ENCODE data around the gene HDAC8.
"Not testable (repeated sequence)": the region's sequence is repeated elsewhere in the genome, so short reads cannot be mapped to it uniquely, and the experiment has no call there.

Gene HDAC8

DNA sequence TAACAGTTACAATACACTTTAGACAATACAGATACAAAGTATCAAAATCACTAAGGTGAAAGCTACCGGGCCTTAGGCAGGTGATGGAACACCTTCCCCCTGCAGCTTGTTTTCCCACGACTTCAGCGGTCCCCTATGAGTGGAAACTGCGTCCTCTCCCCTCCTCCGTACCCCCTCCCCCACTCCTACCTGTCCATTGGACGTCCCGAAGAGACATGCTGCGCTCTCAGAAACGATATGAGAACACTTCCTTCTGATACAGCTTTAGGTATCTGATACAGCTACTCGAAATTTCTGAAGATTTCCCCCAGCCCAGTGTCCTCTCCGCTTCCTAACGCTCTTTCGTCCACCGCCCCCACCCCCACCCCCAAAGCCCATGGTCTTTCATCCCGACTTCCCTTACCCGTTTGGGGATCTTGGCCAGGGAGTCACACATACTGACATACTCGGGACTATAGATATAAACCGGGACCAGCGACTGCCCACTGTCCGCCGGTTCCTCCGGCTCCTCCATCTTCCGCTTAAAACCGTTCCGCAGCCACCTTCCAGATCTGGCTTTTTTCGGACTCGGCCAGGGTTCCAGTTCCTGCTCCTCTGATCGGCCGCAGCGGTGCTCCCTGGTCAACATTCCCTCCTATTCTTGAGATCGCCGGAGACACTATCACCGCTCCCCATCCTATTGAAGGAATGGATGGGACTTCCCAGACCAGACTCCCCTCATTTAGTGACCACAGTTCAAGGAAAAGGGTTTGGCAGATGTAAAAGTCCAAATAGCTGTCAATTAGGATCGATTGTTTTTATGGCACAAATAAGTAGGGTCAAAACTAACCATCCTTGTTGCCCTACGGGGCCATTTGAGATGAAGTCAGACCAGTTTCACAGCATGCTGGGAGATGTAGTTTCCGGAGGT, at the start of gene HDAC8:
Gene HDAC8 (minus strand): TSS at position 596 of the 910 bp plus-strand sequence. CDS start 82 bp downstream, at position 514.
- peak; percentile 67 for DNase-seq

DNA sequence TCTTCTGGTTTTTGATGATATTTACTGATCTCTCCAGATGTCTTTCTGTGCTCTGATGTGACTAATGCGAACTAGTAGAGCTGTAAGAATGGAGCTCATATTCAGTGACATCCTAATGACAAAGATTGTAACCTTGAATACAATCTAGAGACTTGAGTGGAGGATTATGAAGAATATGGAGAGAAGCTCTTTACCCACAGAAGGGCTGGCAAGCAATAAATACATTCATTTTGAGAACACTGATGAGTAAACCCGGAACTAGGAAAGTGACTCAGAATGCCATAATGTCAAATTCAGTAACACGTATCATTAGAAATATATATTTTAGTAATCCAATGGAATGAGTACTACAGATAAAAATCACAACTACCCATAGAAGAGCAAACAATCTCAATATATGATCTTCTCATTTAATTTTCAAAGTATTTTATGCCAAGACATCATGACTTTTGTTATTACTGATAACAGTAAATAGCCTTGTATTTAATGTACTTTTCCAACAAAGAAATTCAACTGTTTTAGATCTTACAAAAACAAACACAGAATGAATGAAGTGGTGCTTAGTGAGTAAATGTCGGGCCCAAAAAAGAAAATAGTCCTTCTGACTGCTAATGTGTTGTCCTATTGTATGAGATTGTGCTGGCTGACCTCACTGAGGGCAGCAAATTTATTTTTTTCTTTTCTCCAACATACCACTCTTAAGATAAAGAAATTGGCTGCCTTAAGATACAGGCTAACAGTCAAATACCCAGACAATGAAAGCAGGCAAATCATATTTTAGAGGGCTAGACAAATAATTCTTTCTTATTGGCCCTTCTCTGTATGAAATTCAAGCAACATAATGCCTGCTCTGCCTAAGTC, 49.2 kb upstream of the HDAC8 start:
- no peak for DNase-seq

DNA sequence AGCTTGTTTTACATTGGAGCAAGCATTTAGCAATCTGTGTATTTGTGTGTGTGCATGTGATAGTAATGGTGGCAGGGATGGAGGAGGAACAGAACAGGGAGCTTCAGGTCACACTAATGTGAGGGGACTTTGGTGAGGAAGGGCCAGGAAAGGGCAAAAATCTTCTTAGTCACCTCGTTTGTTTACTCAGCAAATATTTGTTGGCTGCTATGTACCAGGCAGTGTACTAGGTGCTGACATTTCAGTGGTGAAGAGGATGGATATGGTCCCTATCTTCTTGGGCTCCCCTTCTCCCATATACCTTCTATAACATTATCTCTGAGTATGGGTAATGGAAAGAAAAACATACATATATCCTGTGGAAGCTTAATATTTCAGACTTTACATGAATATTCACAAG, 48.5 kb upstream of the HDAC8 start:
- DNase-seq = no peak

DNA sequence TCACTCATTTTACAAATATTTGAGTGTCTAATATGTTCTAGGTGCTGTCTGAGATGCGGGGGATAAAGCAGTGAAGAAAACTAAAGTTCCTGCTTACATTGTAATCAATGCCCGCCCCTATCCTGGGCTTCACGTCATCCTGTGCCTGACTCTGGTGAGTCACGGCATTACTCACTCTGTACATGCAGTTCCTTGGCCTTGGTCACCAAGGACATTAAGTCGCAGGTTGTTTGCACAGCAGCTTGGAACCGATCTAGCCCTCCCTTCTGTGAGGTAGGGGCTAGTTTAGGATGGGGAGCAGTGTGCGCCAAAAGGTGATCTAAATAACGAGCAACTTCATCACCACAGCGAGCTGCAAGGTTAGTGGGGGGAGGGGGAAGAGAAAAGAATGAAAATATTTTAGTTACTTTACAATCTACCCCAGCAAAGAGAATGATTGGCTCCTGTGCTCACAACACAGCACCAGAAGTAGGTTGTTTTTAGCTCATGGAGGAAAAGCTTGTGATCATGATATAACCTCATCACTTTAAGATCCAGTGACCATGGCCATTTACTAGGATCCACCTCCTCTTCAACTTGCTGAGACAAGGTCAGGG, 48.0 kb upstream of the HDAC8 start:
- DNase-seq = peak; percentile 2

DNA sequence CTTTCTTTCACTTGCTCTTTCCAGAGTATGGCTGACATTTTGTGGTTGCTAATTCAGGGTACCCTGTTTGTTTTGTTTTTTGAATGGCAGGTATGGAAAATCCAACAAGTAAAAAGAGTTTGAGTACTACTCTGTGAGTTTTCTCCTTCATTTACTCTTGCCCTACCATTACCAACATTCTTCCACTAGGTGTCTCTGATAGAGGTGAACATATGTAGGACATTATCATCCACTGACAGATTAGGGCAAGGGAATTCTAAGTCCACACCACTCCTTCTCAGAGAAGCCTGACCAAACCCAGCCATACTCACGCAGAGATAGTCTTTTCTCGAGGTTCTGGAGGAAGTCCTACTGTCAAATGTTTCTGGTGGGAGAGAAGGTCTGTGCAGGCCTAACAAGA, 36.7 kb upstream of the HDAC8 start:
- DNase-seq = no peak

DNA sequence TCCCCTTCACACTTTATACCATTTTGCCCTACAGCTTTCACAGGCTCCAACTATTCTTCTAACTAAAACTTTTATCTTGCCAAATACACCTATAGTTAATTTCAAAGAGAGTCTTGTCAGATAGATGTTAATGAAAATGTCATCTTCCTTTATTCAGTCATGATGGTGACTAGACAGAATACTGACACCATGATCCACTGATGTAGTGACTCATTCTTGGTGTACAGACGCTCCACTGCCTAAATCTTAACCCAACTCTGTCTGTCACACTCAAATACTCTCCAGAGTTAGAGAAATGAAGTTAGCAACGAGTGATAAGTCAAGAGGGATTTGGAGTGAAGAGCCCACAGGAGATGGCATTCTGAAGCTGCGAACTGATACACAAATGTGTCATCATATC, 32.1 kb upstream of the HDAC8 start:
- DNase-seq = no peak

DNA sequence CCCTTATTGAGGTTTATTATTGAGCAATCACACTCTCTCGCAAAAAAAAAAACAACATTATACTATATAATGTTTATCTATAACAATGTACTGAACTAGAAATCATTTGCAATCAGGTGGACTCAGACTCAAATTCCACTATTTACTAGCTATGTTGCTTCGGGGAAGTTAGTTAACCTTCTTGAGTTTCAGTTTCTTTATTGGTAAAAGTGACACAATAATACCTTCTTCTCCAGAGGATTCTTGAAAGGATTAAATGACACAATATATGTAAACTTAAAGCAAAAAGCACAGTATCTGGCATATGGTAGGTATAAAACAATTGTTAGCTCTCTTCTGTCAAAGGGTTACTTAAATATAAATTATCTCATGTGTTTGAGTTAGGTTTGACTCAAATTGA, 31.5 kb upstream of the HDAC8 start:
- DNase-seq = no peak

DNA sequence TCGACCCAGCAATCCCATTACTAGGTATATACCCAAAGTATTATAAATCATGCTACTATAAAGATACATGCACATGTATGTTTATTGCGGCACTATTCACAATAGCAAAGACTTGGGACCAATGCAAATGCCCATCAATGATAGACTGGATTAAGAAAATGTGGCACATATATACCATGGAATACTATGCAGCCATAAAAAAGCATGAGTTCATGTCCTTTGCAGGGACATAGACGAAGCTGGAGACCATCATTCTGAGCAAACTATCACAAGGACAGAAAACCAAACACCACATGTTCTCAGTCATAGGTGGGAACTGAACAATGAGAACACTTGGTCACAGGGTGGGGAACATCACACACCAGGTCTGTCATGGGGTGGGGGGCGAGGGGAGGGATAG, 18.4 kb upstream of the HDAC8 start:
- DNase-seq = not testable (repeated sequence)

DNA sequence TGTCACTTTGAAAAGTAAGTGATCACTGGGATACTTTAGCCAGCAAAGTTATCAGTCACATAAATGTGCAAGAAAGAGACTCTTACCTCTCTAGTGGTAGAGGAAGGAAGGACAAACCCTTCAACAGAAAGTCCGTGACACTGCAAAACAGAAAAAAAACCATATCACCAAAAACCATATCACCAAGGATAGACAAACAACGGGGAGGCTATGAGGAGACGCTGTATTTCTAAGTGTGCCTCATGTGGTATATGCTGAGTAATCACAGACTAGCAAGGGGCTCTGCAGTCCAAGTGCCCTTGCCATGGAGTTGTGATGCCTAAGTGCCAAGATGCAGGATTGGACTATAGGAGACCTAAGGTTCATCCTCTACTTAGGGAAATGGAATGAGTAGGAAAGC, 11.5 kb upstream of the HDAC8 start:
- no peak for DNase-seq

DNA sequence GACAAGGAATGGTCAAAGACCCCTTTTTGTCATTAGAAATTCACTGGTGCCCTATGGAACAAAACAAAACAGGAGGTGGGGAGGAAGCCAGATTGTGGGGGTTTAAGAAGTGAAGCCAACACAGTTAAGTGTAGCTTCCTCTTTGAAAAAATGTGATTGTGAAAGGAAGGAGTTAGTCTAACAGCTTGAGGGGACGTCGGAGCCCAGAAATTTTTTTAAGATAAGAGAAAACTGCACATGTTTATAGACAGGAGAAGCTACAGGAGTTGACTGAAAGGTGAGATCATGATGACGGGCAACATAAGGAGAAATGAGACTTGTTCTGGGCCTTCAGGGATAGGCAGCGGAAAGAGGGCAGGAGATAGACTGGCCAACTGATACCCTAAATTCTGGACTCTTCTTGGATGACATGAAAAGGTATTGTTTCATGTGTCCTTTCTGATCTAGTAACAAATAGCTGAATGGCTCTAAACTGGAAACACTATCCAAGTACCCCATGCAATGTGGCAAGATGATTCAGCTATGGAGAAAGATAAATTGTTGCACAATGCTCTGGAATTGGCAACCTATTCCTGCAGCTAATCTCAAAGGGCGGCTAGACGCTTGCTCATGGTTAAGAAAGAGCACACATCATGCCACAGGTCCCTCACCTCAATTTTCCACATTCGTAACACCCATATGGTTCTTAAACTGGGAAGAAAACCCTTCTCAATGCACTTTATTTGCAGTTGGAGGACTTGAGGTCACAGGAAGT, 3.7 kb upstream of the HDAC8 start:
- DNase-seq = no peak

DNA sequence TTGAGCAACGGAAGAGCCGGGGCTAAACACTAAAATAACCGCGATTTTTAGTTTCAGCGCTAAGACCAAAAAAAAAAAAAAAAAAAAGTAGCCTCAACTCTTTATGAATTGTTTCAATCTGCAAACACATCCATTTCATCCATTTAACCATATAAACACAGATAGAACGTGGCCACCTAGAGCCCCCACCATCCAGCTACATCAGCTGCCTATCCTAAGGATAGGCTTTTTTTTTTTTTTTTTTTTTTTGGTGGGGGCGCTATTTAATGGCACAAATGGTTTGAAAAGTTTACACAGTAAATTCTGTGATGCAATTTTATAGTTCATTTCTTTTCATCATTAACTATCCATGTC, 492 bp upstream of the HDAC8 start:
- DNase-seq = no peak

DNA sequence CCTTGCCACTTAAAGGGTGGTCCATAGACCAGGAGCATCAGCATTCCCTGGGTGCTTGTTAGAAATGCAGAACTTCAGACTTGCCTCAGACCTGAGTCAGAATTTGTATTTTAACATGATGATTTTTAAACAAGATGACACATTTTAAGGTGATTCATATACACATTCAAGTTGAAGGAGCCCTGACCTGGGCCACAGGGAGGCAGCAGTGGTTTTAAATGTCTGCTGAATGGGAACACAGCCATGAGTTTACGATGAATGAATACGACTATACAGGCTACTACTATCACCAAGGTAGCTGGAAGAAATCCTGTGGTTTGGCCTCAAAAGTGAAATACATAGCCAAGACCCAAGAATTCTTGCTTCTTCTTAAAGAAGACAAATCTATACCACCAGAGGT, 2.9 kb downstream of the HDAC8 start:
- DNase-seq = no peak

DNA sequence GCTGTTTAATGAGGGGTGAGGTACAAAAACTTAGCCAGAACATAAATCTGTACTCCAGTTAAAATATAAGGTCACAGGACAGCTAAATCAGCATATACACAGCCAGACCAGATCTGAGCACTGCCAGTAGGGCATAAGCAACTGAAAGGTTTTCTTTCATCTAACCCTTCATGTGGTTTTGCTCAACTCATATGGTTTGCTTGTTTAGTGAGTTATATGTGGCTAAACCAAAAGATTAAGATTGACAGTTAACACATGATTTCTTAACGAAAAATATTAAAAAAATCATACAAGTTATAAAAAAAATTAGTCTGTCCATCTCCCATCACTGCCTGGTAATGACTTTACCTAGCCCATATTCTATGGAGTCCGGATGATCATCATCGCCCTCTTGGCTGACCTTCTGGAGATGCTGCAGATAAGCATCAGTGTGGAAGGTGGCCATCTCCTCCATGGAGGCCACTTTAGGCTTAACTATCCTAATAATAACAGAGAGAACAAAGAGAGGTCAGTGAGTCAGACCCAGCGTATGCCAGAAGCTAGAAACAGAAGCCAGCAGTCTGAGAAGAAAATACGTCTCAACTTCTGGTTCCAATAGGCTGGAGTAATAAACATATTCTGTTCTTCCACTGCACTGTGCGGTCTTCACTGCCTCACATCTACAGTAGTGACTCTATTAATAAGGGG, 4.1 kb downstream of the HDAC8 start:
- no peak for DNase-seq

DNA sequence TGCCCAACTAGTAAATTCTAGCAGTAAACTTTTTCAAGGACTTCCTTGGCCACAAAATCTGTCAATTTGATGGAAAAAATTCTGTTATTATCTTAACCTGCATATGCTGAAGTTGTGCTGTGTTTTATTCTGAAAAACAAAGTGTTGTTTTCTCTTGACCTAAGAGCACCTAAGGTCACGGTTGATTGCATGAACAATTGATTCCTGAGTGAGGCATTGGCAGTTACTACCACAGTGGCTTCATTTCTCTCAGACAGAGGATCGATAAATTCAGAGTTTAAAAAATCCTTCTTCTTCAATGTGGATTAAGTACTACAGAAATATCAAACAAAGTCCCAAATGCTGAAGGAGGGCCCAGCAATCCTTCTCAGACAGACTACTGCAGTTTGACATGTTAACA, 6.2 kb downstream of the HDAC8 start:
- no peak for DNase-seq

DNA sequence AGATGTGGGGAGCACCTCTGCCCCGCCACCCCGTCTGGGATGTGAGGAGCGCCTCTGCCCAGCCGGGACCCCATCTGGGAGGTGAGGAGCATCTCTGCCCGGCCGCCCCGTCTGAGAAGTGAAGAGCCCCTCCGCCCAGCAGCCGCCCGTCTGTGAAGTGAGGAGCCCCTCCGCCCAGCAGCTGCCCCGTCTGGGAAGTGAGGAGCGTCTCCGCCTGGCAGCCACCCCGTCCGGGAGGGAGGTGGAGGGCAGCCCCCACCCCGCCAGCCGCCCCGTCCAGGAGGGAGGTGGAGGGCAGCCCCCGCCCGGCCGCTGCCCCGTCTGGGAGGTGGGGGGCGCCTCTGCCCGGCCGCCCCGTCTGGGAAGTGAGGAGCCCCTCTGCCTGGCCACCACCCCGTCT, 13.0 kb downstream of the HDAC8 start:
- not testable (repeated sequence) for DNase-seq

DNA sequence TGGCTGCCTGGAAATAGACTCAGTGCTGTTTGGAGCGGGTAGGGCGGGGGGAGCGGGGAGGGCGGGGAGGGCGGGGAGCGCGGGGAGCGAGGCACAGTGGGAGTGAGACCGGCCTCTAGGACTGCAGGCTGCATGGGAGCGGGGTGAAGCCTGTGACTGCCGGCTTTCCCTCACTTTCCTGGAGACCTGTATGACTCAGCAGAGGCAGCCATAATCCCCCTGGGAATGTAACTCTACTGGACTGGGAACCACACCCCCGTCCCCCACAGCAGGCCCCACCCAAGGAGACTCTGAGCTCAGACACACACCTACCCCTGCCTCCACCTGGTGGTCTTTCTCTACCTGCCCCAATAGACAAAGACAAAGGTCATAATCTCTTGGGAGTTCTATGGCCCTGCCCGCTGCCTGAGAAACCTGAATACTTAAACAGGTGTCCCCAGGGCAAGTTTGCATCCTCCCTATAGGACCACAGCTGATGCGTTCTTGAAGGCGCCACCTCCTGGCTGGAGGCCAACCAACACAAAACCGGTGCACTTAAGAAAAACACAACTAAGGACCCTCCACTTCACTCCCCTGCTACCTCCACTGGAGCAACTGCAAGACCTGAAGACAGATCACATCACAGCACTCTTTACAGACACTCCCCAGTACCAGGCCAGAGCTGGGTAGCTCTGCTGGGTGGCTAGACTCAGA, 18.0 kb downstream of the HDAC8 start:
- no peak for DNase-seq

DNA sequence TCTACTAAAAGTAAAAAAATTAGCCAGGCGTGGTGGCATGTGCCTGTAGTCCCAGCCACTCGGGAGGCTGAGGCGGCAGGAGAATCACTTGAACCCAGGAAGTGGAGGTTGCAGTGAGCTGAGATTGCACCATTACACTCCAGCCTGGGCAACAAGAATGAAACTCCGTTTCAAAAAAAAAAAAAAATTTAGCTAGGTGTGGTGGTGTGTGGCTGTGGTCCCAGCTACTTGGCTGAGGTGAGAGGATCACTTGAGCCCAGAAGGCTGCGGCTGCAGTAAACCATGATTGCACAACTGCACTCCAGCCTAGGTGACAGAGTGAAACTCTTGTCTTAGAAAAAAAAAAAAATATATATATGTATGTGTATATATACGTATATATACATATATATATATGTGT, 20.2 kb downstream of the HDAC8 start:
- DNase-seq = not testable (repeated sequence)

DNA sequence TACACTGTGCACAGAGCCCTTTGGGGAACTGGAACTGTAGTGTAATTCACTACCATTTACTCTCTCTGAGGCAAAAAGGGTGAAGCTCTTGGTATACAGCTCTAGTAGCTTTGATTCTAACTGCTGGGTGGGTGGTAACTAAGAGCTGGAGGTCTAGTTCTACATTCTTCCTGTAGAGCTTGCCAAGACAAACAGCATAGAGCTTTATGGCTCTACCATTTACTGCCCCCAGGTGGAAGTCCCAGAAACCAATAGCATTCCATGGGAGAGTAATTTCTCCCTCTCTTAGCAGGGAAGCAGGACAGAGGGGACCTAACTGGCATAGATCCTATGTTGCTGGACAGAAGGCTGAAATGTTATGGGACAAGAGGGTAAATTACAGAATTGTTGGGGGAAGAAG, 26.7 kb downstream of the HDAC8 start:
- DNase-seq = no peak

DNA sequence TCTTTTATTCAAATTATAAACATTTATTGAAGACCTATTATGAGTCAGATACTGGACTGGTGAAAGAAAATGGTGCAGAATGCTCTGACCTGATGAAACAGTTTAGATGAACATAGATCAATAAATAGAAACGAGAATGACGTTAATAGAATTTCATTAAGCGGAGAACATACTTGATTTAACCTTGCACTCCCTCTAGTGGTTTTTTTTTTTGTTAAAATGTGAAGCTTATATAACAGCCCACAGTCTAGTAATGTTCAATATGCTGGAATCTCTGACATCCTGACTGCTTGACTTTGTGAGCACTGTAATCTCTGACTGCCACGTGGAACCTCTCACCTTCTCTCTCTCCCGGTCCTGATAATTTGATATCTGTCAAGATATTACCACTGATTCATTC, 32.3 kb downstream of the HDAC8 start:
- no peak for DNase-seq

DNA sequence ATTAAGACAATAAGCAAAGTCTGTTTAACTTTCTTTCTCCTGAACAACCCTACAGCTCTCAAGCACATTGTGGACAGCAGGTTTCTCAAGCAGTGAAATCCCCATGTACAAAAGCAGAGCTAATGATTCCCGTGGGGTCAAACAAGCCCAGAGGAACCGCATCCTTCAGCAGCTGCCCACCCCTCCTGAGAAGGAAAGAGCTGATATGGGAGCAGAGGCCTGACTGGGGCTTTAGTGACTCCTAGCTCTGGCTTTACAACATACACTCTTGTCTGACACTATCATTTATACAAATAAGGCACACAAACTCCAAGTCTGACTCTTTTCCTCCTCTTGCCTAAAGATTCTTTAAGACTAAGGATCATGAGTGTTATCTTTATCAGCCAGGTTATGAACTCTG, 32.8 kb downstream of the HDAC8 start:
- DNase-seq = no peak

DNA sequence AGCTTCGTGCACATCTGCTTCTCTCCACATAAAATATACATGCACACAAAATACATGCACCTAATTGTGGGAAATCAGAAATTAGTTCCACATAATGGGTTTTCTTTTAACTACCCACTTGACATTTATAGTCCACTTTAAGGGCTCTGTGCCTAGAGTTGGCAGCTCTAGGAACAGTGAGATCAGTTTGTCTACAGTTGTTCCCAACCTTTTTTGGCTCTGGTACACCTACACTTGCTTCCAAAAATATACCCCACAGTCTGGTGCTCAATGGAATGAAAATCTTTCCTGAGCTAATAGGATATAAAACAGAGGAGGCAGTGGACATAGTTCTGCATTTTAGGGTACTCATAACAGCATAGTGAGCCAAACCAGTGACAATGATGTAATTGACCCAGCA, 36.1 kb downstream of the HDAC8 start:
- DNase-seq = no peak

DNA sequence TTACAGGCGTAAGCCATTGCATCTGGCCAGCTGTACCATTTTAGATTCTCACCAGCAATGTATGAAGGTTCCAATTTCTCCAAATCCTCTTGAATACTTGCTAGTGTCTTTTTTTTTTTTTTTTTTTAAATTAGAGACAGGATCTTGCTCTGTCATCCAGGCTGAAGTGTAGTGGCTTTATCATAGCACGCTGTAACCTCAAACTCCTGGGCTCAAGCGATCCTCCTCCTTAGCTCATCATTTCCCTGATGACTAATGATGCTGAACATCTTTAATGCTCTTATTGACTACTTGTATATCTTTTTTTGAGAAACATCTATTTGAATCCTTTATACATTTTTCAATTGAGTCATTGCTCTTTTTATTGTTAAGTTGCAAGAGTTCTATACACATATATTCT, 40.3 kb downstream of the HDAC8 start:
- DNase-seq = no peak
